ENCODE measurements around the gene TTC34. TPM values are rescaled to one million over a fixed set of nuclear protein-coding genes. Genes with fewer than 3 reads are reported as not detected.
"Not testable (repeated sequence)": the region's sequence is repeated elsewhere in the genome, so short reads cannot be mapped to it uniquely, and the experiment has no call there.

The TTC34 gene
- polyA plus RNA-seq, 3 donors, result 0.03 to 1.00 TPM; not detected in 1

- H3K4me2 ChIP-seq (replicated peaks; ENCODE audit: extremely low read depth, low read length, poor library complexity, severe bottlenecking), result no peak overlapping the region
- H3K36me3 Mint-ChIP-seq, result peaks cover 0 to 6% of the 10 kb centered on the region in 2 donors
Measured at GRCh38 chr1:2627746-2628145, 173.7 kb downstream of the TTC34 start.

GRCh38 chr1:2625748-2626147 lies 175.7 kb downstream of the TTC34 start:
- H3K4me2 ChIP-seq (replicated peaks; ENCODE audit: extremely low read depth, low read length, poor library complexity, severe bottlenecking); DNase-seq; H3K36me3 ChIP-seq (replicated peaks in 1 of 2; ENCODE audit: control insufficient read depth in 1 of 2, insufficient read depth in 2 of 2, low read length in 2 of 2); H3K4me3 ChIP-seq (replicated peaks in 1 of 3; ENCODE audit: low read depth in 2 of 3, low read length in 3 of 3); H3K4me1 Mint-ChIP-seq; H3K9ac ChIP-seq (ENCODE audit: insufficient read depth, low read length, poor library complexity, severe bottlenecking); H3K4me3 Mint-ChIP-seq; H4K20me1 ChIP-seq (ENCODE audit: insufficient read depth, low read length); H3K79me2 ChIP-seq (ENCODE audit: insufficient read depth, low read length); H3K27ac ChIP-seq (ENCODE audit: low read depth in 1 of 2, low read length in 2 of 2); H3K36me3 Mint-ChIP-seq; H2AFZ ChIP-seq (ENCODE audit: insufficient read depth, low read depth, low read length, poor library complexity, severe bottlenecking); H3K27ac Mint-ChIP-seq; H3K4me1 ChIP-seq (ENCODE audit: control insufficient read depth in 1 of 2, insufficient read depth in 2 of 2, low read length in 2 of 2); intact Hi-C loops (cut with micrococcal nuclease): not testable (repeated sequence)
- 74% methylated on average over 3 of the region's 7 CpGs for WGBS (ENCODE audit: insufficient coverage)
- Histone ChIP-seq H3K27me3 (ENCODE audit: control insufficient read depth in 2 of 2, insufficient read depth in 2 of 2, low read length in 2 of 2) (peaks cover 9 to 46% of the 10 kb centered on the region in 2 donors), H3K9me3 (replicated peaks in 1 of 2; ENCODE audit: control insufficient read depth in 1 of 2, insufficient read depth in 1 of 2, low read length in 2 of 2) (peaks cover 13 to 14% of the 10 kb centered on the region in 2 donors)
- Mint-ChIP-seq H3K27me3 (ENCODE audit: low read depth in 3 of 3) (peaks cover 36 to 69% (median 52%) of the 10 kb centered on the region in 3 donors), H3K9me3 (peaks cover 11 to 27% (median 22%) of the 10 kb centered on the region in 7 donors)

More at GRCh38 chr1:2627746-2628145, 173.7 kb downstream of the TTC34 start:
- TF ChIP-seq, protein P1, sequence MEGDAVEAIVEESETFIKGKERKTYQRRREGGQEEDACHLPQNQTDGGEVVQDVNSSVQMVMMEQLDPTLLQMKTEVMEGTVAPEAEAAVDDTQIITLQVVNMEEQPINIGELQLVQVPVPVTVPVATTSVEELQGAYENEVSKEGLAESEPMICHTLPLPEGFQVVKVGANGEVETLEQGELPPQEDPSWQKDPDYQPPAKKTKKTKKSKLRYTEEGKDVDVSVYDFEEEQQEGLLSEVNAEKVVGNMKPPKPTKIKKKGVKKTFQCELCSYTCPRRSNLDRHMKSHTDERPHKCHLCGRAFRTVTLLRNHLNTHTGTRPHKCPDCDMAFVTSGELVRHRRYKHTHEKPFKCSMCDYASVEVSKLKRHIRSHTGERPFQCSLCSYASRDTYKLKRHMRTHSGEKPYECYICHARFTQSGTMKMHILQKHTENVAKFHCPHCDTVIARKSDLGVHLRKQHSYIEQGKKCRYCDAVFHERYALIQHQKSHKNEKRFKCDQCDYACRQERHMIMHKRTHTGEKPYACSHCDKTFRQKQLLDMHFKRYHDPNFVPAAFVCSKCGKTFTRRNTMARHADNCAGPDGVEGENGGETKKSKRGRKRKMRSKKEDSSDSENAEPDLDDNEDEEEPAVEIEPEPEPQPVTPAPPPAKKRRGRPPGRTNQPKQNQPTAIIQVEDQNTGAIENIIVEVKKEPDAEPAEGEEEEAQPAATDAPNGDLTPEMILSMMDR (IDR thresholded peaks at IDR 0.05), result no peak
- peaks cover 9 to 43% of the 10 kb centered on the region in 2 donors for H3K27me3 ChIP-seq (ENCODE audit: control insufficient read depth in 2 of 2, insufficient read depth in 2 of 2, low read length in 2 of 2)
- peaks cover 14 to 15% of the 10 kb centered on the region in 2 donors for H3K9me3 ChIP-seq (replicated peaks in 1 of 2; ENCODE audit: control insufficient read depth in 1 of 2, insufficient read depth in 1 of 2, low read length in 2 of 2)
- Mint-ChIP-seq H3K27ac (no peak overlapping the region), H3K9me3 (peaks cover 10 to 17% (median 14%) of the 10 kb centered on the region in 7 donors), H3K4me1 (no peaks in the 10 kb centered on the region), H3K4me3 (peak overlapping the region in 1 of 2 donors; percentile 37), H3K27me3 (ENCODE audit: low read depth in 3 of 3) (peaks cover 33 to 68% (median 57%) of the 10 kb centered on the region in 3 donors)
- no CpG with 5 or more reads among the region's 6 CpGs for WGBS (ENCODE audit: insufficient coverage)
- no peaks in the 10 kb centered on the region for H3K36me3 ChIP-seq (replicated peaks in 1 of 2; ENCODE audit: control insufficient read depth in 1 of 2, insufficient read depth in 2 of 2, low read length in 2 of 2)
- H3K27ac ChIP-seq (ENCODE audit: low read depth in 1 of 2, low read length in 2 of 2), result no peak overlapping the region
- no peaks in the 10 kb centered on the region for H3K4me1 ChIP-seq (ENCODE audit: control insufficient read depth in 1 of 2, insufficient read depth in 2 of 2, low read length in 2 of 2)
- no peaks in the 10 kb centered on the region for H4K20me1 ChIP-seq (ENCODE audit: insufficient read depth, low read length)
- no peak overlapping the region for H3K4me3 ChIP-seq (replicated peaks in 1 of 3; ENCODE audit: low read depth in 2 of 3, low read length in 3 of 3)
- no peaks in the 10 kb centered on the region for H3K79me2 ChIP-seq (ENCODE audit: insufficient read depth, low read length)
- H3K9ac ChIP-seq (ENCODE audit: insufficient read depth, low read length, poor library complexity, severe bottlenecking), result no peak overlapping the region
- no peak for DNase-seq
- H2AFZ ChIP-seq (ENCODE audit: insufficient read depth, low read depth, low read length, poor library complexity, severe bottlenecking), result no peak overlapping the region
- intact Hi-C loops (cut with micrococcal nuclease), result no loop called here
